CD4-positive, alpha-beta T cell treated with Interleukin-15 for 4 hours (primary cell): ENCODE results near the gene ZNF468.
"Not testable (repeated sequence)": the region's sequence is repeated elsewhere in the genome, so short reads cannot be mapped to it uniquely, and the experiment has no call there.

Experiments
- DNase-seq: peaks from one replicate; pipeline ENCODE4 v3.0.0-alpha.2; 2020; ENCODE audit warnings: low spot score

ZNF468 gene

DNA sequence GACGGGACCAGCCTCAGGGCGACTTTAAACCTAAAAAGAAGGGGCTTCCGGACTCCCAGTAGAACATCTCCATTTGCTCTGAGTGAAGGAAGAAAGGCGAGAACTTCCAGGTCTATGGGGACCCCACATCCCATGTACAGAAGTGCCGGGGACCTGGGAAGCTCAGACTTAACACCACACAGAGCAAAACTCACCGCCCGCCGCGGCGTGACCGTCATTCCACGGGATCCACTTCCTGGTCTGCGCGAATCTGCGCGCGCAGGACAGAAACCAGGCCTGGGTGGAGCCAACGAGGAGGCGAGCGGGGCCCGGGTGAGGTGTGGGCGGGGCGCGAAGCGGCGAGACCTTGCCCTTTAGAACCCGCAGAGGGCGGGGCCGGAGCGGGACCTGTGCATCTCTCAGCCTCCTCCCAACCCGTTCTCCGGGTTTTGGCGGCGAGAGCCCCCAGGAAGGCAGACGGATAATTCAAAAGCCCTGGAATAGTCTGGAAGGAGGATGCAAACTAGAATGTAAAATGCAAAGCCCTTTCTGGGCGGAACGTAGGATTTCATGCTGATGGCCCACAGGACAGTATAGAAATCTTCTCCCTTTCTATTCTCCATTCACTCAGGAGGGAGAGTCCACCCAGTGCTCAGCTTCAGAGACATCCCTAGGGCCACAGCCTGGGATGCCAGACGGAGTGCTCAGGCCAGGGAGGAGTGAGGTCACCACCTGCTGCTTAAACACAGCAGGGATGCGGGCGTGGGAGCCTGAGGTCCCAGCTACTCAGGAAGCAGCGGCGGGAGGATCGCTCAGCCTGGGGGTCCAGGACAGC, at the start of gene ZNF468:
TSS of gene ZNF468 (minus strand) at position 242 of the 814 bp plus-strand sequence. CDS start 3,347 bp downstream, outside the sequence.
- DNase-seq: peak; percentile 64

DNA sequence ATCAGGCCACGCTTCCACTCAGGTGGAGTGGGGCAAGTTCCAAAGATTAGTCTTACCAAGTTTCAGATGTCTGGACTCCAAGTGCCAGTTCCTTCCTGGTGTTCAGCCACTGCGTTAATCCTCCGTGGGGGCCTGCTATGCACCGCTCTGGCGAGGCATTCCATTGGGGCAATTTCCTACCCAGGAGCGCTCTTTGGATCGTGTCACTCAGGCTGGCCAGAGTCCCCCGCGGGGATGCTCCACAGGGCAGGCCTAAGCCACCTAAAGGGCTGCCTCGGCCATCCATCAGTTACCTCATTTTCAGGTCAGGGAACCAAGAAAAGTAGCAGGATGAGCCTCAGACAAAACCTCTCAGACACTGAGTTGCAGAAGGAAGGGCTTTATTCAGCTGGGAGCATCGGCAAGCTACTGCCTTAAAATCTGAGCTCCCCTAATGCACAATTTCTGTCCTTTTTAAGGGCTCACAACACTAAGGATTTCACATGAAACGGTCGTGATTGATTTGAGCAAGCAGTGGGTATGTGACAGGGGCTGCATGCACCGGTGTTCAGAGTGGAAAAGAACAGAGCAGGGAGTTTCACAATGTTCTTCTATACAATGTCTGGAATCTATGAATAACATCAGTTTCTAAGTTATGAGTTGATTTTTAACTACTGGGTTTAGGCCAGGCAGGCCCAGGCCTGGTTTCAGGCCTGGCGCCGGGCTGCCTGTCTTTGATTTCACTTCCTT, 46.8 kb upstream of the ZNF468 start:
- not testable (repeated sequence) for DNase-seq

DNA sequence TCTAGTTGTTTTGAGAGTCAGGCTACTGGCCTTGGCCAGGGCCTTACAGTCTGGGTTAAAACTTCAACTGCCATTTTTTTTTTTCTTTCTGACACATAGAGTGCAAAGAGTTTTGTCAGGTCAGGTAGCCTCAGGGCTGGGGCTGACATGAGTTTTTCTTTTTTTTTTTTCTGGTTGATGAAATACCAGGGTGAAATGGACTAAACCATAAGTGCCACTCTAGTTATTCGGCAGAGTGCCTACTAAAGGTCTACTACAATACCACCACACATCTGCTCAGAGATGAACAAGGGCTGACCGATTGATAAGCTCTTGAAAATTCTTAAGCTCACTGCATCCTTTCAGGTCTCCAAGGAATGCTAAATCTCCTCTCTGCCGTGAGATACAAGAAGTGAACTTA, 44.4 kb upstream of the ZNF468 start:
- no peak for DNase-seq

DNA sequence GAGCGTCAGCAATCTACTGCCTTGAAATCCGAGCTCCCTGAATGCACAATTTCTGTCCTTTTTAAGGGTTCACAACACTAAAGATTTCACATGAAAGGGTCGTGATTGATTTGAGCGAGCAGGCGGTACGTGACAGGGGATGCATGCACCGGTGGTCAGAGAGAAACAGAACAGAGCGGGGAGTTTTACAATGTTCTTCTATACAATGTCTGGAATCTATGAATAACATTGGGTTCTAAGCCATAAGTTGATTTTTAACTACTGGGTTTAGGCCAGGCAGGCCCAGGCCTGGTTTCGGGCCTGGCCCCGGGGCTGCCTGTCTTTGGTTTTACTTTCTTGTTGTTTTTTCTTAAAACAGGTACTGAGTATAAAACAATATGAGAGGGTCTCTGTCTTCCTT, 41.2 kb upstream of the ZNF468 start:
- not testable (repeated sequence) for DNase-seq

DNA sequence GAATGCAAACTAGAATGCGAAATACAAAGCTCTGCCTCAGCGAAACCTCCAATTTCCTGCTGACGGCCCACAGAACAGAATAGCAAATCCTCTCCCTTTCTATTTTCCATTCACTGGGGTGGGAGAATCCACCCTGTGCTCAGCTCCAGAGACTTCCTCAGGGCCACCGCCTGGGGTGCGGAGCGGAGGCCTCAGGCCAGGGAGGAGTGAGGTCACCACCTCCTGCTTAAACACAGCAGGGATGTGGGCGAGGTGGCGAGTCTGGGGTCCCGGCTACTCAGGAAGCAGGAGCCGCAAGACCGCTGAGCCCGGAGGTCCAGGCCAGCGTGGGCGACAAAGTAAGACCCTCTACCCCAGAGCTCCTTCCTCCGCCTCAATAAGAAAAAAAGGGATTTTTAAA, 40.7 kb upstream of the ZNF468 start:
- DNase-seq: no peak

DNA sequence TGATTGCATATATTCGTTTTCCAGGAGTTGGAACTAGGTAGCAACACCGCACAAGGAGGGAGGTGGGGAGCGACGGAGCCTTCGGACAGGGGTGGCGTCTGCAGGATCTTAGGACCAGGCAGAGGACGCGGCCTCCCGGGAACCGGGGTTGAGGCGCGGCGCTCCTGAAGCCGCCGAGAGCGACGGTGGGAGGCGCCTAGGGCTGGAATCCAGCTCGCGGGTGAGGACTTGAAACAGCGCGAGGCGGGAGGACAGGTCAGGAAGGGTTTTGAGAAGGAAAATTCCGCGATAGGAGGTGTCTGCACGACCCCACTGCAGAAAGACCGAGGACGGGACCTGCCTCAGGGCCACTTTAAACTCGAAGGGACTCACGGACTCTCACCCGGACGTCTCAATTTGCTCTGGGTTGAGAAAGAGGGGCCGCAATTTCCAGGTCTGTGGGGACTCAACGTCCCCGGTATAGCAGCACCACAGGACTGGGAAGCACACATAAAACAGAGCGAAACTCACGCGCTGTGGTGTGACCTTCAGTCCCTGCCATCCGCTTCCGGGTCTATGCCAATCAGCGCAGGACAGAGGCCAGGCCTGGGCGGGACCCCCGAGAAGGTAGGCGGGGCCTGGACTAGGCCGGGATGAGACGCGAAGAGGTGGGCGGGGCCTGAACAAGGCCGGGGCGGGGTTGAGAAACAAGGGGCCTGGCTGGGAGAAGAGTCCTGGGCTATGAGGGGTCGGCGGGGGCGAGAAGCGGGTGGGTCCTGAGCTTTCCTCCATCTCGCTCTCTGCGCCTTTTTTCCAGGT, 39.9 kb upstream of the ZNF468 start, which contains the start of gene ZNF320:
TSS of gene ZNF320 (minus strand) at position 498 of the 798 bp plus-strand sequence. CDS start 7,380 bp downstream, outside the sequence.
- DNase-seq: peak; percentile 91

DNA sequence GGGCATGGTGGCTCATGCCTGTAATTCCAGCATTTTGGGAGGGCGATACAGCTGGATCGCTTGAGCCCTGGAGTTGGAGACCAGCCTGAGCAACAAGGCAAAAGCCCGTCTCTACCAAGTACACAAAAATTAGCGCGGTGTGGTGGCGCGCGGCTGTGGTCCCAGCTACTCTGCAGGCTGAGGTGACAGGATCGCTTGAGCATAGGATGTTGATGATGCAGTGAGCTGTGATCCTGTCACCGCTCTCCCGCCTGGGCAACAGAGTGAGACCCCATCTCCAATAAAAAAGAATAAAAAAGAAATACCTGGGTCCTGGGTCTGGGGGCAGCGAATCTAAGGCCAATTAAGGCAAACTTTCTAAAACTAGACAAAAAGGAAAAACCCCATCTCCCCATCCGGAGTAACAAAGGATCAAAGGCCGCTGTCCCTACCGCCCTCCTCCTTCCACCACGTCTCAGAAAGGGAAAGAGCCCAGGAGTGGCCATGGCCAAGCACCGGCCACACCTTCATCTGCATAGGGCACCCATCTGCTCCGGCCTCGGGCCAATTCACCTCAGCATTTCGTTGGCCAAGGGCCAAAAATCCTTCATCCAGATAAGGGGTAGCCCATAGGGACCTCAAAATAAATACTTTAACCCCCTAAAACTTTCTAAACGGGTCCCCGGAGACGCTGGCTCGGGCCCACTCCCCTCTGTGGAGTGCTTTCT, 39.2 kb upstream of the ZNF468 start:
- DNase-seq: no peak

DNA sequence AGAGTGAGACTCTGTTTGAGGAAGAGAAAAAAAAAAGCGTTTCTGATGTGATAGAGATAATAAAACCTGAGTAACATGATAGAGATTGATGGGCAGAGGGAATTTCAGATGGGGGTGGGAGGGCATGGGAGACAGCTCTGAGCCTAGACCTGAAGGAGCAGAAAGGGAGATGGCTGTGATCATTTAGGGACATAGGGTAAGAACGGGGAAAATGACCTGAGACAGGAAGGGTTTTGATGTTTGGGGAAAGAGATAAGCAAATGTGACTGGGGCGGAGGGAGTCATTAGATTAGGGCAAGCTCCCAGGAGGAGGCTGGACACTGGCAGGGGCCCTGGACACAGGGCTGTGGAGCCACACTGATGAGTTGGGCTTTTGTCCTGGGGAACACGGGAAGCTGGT, 33.9 kb upstream of the ZNF468 start:
- DNase-seq: no peak

DNA sequence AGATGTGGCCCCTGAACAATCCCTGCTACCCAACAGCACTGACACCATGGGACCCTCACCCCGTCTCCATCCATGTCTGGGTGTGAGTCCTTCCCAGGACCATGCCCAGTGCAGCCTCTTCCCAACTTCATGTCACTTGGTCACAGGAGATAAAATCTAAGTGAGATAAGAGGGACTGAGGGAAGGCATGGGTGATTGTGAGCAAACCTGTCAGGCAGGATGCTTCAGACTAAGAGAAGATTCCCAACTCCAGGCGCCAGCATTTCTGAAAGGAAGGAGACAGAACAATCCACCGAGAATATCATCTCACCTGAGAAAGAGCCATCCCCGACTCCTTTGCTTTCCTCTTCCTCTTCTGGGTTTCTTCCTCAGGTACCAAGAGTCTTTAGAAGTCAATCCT, 32.5 kb upstream of the ZNF468 start:
- DNase-seq: no peak

DNA sequence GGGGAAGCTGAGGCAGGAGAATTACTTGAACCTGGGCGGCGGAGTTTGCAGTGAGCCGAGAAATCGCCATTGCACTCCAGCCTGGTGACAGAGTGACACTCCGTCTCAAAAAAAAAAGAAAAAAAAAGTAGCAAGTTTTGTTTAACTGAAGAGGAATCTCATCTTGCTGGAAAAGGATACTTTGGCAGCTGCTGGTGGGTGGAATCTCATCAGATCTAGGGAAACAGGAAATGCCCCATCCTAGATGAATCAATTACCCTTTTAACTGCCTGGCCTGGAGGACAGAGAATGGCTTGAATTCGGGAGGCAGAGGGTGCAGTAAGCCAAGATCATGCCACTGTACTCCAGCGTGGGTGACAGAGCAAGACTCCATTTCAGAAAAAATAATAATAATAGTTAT, 31.7 kb upstream of the ZNF468 start:
- DNase-seq: no peak

DNA sequence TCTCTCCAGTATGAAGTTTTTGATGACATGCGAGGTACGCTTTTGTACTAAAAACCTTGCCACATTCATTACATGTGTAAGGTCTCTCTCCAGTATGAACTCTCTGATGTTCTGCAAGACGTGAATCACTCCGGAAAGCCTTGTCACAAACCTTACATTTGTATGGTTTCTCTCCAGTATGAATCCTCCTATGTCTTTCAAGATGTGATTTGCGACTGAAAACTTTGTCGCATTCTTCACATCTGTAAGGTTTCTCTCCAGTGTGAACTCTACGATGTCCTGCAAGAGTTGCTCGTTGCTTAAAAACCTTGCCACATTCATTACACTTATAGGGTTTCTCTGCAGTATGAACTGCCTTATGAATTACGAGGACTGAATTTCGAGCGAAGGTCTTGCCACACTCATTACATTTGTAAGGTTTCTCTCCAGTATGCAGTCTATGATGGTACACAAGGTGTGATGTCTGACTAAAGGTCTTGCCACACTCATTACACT, 23.5 kb upstream of the ZNF468 start:
- no peak for DNase-seq

DNA sequence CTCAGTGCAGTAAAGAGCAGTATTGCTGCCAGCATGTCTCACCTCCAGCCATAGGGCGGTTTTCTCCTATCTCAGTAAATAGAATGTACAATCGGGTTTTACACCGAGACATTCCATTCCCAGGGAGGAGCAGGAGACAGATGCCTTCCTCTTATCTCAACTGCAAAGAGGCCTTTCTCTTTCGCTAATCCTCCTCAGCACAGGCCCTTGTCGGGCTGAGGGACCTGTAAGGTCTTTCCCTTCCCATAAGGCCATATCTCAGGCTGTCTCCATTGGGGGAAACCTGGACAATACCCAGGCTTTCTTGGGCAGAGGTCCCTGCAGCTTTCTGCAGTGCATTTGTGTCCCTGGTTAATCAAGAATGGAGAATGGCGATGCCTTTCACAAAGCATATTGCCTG, 15.6 kb upstream of the ZNF468 start:
- not testable (repeated sequence) for DNase-seq

DNA sequence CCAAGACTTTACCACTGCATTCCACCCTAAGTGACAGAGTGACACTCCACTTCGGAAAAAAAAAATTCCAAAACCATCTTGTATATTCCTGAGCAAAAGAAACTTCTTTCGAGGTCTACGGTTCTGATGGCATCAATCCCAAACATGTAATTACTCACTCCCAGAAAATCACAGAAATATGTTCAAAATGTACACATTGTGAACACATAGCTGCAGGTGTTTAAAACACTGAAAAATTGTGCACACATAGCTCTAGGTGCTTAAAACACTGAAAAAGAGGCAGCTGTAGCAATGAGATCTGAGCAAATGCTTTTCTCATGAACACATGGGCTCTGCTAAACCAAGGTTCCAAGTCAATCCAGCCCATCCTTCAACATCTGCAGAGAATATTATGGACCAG, 14.0 kb upstream of the ZNF468 start:
- no peak for DNase-seq

DNA sequence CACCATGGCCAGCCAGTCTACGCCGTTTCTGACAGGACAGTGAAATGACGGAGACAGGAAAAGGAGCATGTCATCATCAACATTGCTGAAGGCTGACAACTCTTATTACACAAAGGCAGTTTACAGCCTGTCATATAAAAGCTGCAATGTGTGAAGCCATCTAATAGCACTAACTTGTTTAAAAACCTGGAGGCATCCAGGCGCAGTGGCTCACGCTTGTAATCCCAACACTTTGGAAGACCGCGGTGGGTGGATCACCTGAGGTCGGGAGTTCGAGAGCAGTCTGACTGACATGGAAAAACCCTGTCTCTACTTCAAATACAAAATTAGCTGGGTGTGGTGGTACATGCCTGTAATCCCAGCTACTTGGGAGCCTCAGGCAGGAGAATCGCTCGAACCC, 10.6 kb upstream of the ZNF468 start:
- not testable (repeated sequence) for DNase-seq

DNA sequence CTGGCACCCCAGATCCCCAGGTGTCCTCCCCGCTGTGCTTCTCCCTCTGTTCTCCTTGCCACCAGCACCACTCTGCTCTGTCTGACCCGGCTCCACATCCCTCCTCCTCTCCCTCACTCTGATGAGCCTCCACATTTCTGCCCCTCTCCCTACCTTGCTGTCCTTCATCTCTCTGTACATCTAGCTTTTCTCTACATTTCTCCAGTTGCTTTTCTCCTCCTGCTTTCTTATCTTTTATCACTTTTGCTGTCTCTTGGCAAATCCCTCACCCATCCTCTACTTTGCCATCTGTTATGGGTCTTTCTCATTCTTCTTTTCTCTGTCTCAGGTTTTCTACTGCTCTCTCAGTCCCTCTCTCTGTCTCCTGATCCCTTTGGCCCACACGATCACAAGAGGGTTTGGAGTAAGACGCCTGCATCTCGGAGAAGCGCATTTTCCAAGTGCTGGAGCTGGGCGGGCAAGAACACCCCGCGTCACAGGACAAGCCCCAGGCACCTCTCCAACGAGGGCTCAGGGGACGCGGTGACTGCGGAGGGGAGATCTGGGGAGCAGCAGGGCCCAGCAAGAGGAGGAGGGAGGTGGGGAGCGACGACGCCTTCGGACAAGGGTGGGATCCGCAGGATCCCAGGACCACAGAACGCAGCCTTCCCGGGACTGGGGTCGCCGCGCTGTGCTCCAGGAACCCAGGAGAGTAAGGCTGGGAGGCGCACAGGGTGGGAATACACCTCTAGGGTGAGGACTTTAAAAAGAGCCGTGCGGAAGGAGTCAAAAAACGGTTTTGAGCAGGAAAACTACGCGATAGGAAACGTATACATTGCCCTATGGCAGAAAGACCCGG, 660 bp downstream of the ZNF468 start:
- DNase-seq: not testable (repeated sequence)

DNA sequence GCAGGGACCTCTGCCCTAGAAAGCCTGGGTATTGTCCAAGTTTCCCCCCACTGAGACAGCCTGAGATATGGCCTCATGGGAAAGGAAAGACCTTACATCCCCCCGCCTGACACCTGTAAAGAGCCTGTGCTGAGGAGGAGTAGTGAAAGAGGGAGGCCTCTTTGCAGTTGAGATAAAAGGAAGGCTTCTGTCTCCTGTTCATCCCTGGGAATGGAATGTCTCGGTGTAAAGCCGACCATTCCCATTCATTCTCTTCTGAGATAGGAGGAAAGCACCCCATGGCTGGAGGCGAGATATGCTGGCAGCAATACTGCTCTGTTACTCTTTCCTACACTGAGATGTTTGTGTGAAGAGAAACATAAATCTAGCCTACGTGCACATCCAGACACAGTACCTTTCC, 10.1 kb downstream of the ZNF468 start:
- DNase-seq: not testable (repeated sequence)

DNA sequence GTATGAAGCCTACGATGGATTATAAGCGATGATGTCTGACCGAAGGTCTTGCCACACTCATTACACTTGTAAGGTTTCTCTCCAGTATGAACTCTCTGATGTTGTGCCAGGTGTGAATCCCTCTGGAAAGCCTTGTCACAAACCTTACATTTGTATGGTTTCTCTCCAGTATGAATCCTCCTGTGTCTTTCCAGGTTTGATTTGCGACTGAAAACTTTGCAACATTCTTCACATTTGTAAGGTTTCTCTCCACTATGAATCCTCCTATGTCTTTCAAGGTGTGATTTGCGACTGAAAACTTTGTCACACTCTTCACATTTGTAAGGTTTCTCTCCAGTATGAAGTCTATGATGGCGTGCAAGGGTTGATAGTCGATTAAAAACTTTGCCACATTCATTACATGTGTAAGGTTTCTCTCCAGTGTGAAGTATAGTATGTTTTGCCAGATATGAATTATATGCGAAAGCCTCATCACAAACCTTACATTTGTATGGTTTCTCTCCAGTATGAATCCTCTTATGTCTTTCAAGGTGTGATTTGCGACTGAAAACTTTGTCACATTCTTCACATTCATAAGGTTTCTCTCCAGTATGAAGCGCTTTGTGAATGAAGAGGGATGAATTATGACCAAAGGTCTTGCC, 16.5 kb downstream of the ZNF468 start:
- not testable (repeated sequence) for DNase-seq

DNA sequence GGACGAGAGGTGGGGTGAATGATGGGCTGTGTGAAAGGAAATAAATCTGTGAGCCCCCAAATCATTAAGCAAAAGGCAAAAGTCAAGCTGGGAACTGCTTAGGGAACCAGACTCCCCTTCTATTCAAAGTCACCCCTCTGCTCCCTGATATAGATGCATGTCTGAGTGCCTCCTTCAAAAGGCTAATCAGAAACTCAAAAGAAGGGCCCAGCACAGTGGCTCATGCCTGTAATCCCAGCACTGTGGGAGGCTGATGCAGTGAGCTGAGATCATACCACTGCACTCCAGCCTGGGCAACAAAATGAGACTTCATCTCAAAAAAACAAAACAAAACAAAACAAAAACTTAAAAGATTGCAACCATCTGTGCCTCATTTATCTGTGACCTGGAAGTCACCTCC, 23.1 kb downstream of the ZNF468 start:
- DNase-seq: not testable (repeated sequence)

DNA sequence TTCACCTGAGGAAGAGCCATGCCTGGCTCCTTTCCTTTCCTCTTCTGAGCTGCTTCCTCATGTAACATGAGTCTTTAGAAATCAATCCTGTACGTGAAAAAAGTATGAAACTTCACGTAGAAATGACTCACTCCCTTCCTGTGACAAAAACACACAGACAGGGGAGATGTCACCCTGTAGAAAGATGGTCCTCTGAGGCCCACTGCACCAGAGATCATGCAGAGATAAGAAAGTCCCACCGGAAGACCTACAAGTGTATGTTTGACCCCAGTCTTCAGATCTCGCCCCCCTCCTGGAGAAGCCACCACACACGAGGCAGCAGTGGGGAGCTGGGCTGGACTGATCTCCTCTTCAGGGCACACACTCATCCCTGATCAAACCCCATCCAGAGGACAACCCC, 23.9 kb downstream of the ZNF468 start:
- peak; percentile 35 for DNase-seq

DNA sequence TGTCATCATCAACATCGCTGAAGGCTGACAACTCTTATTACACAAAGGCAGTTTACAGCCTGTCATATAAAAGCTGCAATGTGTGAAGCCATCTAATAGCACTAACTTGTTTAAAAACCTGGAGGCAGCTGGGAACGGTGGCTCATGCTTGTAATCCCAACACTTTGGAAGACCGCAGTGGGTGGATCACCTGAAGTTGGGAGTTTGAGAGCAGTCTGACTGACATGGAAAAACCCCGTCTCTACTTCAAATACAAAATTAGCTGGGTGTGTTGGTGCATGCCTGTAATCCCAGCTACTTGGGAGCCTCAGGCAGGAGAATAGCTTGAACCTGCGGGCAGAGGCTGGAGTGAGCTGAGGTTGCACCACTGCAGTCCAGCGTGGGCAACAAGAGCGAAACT, 27.6 kb downstream of the ZNF468 start:
- not testable (repeated sequence) for DNase-seq
